ENCODE data around the gene TULP4.

DNA sequence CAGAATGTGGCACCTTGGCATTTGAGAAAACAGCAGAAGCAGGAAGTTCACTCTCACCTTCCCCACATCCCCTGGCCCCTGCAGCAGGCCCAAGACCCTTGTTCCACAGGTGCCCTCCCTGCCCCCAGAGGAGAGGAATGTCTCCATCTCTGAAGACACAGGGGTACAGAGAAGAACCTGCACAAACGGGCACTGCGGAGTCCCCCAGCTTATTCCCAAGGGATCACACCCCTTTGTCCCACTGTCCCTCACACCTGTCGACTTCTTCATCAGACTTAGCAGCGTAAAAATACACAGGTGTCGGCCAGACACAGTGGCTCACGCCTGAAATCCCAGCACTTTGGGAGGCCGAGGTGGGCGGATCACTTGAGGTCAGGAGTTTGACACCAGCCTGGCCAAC lies 204.8 kb downstream of the TULP4 start:
- no peak for TF ChIP-seq POLR2AphosphoS5 (IDR thresholded peaks at IDR 0.05)
- TF ChIP-seq POLR2A (IDR thresholded peaks at IDR 0.05), result no peak
